HepG2 (cell line): Measurements from ENCODE around the gene ZFP36L2. TPM values are rescaled to one million over a fixed set of nuclear protein-coding genes. Genes with fewer than 3 reads are reported as not detected.
A peak's percentile ranks its signal among the peaks of the same experiment; 100 is the strongest.

Experiments
- ARNT ChIP-seq: fragments of 450-650 bp; IDR thresholded peaks from 2 replicates; pipeline ENCODE4 v1.6.1; 2017
- CBX2 ChIP-seq, 2 experiments: fragments of 200-600 bp in 1 of 2; sonication (generic); formaldehyde crosslinking in 1 of 2; IDR thresholded peaks; 2 replicates each; pipeline versions ENCODE4 v1.7.0 to v1.8.1; 2018 to 2022; ENCODE audit warnings: low read depth in 2 of 2, low read length in 1 of 2, mild to moderate bottlenecking in 1 of 2, missing genetic modification reagents in 1 of 2
- DRAP1 ChIP-seq: IDR thresholded peaks from 2 replicates; pipeline ENCODE4 v1.6.1; 2016; ENCODE audit warnings: missing genetic modification reagents, missing compliant biosample characterization
- E2F5 ChIP-seq: sonication (generic); formaldehyde crosslinking; conservative IDR thresholded peaks from 2 replicates; pipeline ENCODE4 v1.4.0; 2020; ENCODE audit warnings: missing genetic modification reagents
- ELF3 ChIP-seq: IDR thresholded peaks from 2 replicates; pipeline ENCODE4 v1.6.1; 2016; ENCODE audit warnings: missing genetic modification reagents, missing compliant biosample characterization
- LRRFIP1 ChIP-seq: sonication (generic); formaldehyde crosslinking; conservative IDR thresholded peaks from 2 replicates; pipeline ENCODE4 v1.4.0; 2020; ENCODE audit warnings: missing genetic modification reagents
- MLLT10 ChIP-seq: sonication (generic); formaldehyde crosslinking; IDR thresholded peaks from 2 replicates; pipeline ENCODE4 v1.4.0; 2020; ENCODE audit warnings: missing genetic modification reagents
- NAIF1 ChIP-seq: sonication (generic); formaldehyde crosslinking; IDR thresholded peaks from 2 replicates; pipeline ENCODE4 v1.5.0; 2020; ENCODE audit warnings: mild to moderate bottlenecking, missing genetic modification reagents, borderline replicate concordance
- ONECUT2 ChIP-seq: sonication (generic); formaldehyde crosslinking; IDR thresholded peaks from 2 replicates; pipeline ENCODE4 v1.4.0; 2020; ENCODE audit warnings: missing genetic modification reagents
- RBFOX2 ChIP-seq: fragments of 200-400 bp; formaldehyde crosslinking; IDR thresholded peaks from 2 replicates; pipeline ENCODE4 v1.6.1; 2017; ENCODE audit warnings: low read depth, mild to moderate bottlenecking, low read length
- RXRA ChIP-seq: sonication (generic); formaldehyde crosslinking; IDR thresholded peaks from 2 replicates; pipeline ENCODE4 v1.5.1; 2020; ENCODE audit warnings: missing genetic modification reagents
- SAP130 ChIP-seq: IDR thresholded peaks from 2 replicates; pipeline ENCODE4 v1.6.1; 2016; ENCODE audit warnings: low read depth
- SMARCC2 ChIP-seq: fragments of 450-650 bp; IDR thresholded peaks from 2 replicates; pipeline ENCODE4 v1.6.1; 2017; ENCODE audit warnings: antibody characterized with exemption, mild to moderate bottlenecking
- SNAPC2 ChIP-seq: sonication (generic); formaldehyde crosslinking; IDR thresholded peaks from 2 replicates; pipeline ENCODE4 v1.8.1; 2022; ENCODE audit warnings: mild to moderate bottlenecking, missing genetic modification reagents
- TARDBP ChIP-seq: sonication (generic); formaldehyde crosslinking; IDR thresholded peaks from 2 replicates; pipeline ENCODE4 v1.8.0; 2022; ENCODE audit warnings: mild to moderate bottlenecking, missing genetic modification reagents
- ZBTB8A ChIP-seq: sonication (generic); formaldehyde crosslinking; IDR thresholded peaks from 2 replicates; pipeline ENCODE4 v1.4.0; 2020; ENCODE audit warnings: mild to moderate bottlenecking, low read depth, missing genetic modification reagents, borderline replicate concordance
- ZNF143 ChIP-seq: sonication (generic); formaldehyde crosslinking; IDR thresholded peaks from 2 replicates; pipeline ENCODE4 v1.4.0; 2020; ENCODE audit warnings: missing genetic modification reagents
- ZNF264 ChIP-seq: sonication (generic); formaldehyde crosslinking; IDR thresholded peaks from 2 replicates; pipeline ENCODE4 v1.4.0; 2020; ENCODE audit warnings: missing genetic modification reagents
- ZNF281 ChIP-seq: sonication (generic); formaldehyde crosslinking; IDR thresholded peaks from 2 replicates; pipeline ENCODE4 v1.4.0; 2020; ENCODE audit warnings: missing genetic modification reagents, borderline replicate concordance
- ZNF468 ChIP-seq: sonication (generic); formaldehyde crosslinking; IDR thresholded peaks from 2 replicates; pipeline ENCODE4 v1.8.0; 2022; ENCODE audit warnings: mild to moderate bottlenecking, moderate library complexity, missing genetic modification reagents
- ZNF557 ChIP-seq: sonication (generic); formaldehyde crosslinking; IDR thresholded peaks from 2 replicates; pipeline ENCODE4 v1.4.0; 2020; ENCODE audit warnings: missing genetic modification reagents
- ZNF562 ChIP-seq: sonication (generic); formaldehyde crosslinking; IDR thresholded peaks from 2 replicates; pipeline ENCODE4 v1.8.0; 2022; ENCODE audit warnings: missing genetic modification reagents, borderline replicate concordance
- ZNF572 ChIP-seq: sonication (generic); formaldehyde crosslinking; IDR thresholded peaks from 2 replicates; pipeline ENCODE4 v1.5.1; 2020; ENCODE audit warnings: mild to moderate bottlenecking, missing genetic modification reagents
- ZNF749 ChIP-seq: sonication (generic); formaldehyde crosslinking; IDR thresholded peaks from 2 replicates; pipeline ENCODE4 v1.8.0; 2022; ENCODE audit warnings: mild to moderate bottlenecking, missing genetic modification reagents, moderate library complexity, borderline replicate concordance
- ZNF777 ChIP-seq: sonication (generic); formaldehyde crosslinking; IDR thresholded peaks from 2 replicates; pipeline ENCODE4 v1.4.0; 2020; ENCODE audit warnings: missing genetic modification reagents
- polyA plus RNA-seq, 8 experiments: library from polyadenylated mRNA; depleted of rRNA in 3 of 8; stranded (reverse) in 7 of 8; unstranded in 1 of 8; fragments of >200 nt; fragmentation: Illumina TruSeq in 4 of 8; extraction: Trizol in 4 of 8; gene quantifications; 2 replicates each; pipeline versions ENCODE4 v1.2.1 to v1.2.3, GENCODE V29; 2011 to 2016; ENCODE audit warnings: low read depth in 4 of 8, missing spikeins in 1 of 8, mixed read lengths in 1 of 8; ENCODE audit not compliant: insufficient read depth in 1 of 8
- total RNA-seq, 5 experiments: library from RNA; depleted of rRNA; stranded (reverse); fragments of >200 nt; fragmentation: Illumina TruSeq; extraction: Trizol; gene quantifications; 2 replicates each; pipeline ENCODE4 v1.2.3, GENCODE V29; 2016; ENCODE audit warnings: low read depth in 1 of 5

The ZFP36L2 gene
- total and polyA plus RNA-seq, 2 of the 13 experiments (the other 11 are each of a cell fraction or from before 2014, with no cell fraction given) = 11.2 to 21.8 TPM

GRCh38 chr2:43225788-43226557 is 433 bp downstream of the ZFP36L2 start (continued):
- 0 out of 2 replicates have a peak, but pooled peaks have one; percentile 12 for TF ChIP-seq NAIF1 (CRISPR knock-in tag)
- no peak for TF ChIP-seq ONECUT2 (CRISPR knock-in tag)
- peak; percentile 93 for TF ChIP-seq RBFOX2
- TF ChIP-seq ZNF562 = no peak
- TF ChIP-seq MLLT10 (CRISPR knock-in tag) = peak; percentile 82; the same call in 1 of the 2 replicates
- no peak for TF ChIP-seq TARDBP (CRISPR knock-in tag)
- TF ChIP-seq SMARCC2 = no peak
- no peak for TF ChIP-seq ZNF777 (CRISPR knock-in tag)
- TF ChIP-seq ZNF557 (CRISPR knock-in tag) = no peak; the same call in 1 of the 2 replicates
- no peak for TF ChIP-seq SNAPC2 (CRISPR knock-in tag)
- no peak for TF ChIP-seq ZBTB8A (CRISPR knock-in tag)
- 0 out of 2 replicates have a peak, but pooled peaks have one; percentile 83 for TF ChIP-seq ZNF749 (CRISPR knock-in tag)
- no peak for TF ChIP-seq ZNF468
- TF ChIP-seq ZNF264 (CRISPR knock-in tag) = no peak
- TF ChIP-seq DRAP1 (CRISPR knock-in tag) = no peak; the same call in 1 of the 2 replicates
- no peak for TF ChIP-seq ARNT
- TF ChIP-seq ZNF143 (CRISPR knock-in tag) = no peak
- TF ChIP-seq ZNF281 = no peak
- peak; percentile 79; the same call in 1 of the 2 replicates for TF ChIP-seq ZNF572 (CRISPR knock-in tag)
- peak; percentile 65; the same call in 1 of the 2 replicates for TF ChIP-seq RXRA (CRISPR knock-in tag)
- peak; percentile 77 for TF ChIP-seq SAP130 (CRISPR knock-in tag)
- peak; percentile 27; the same call in 1 of the 2 replicates for TF ChIP-seq ELF3
- TF ChIP-seq E2F5 = no peak; the same call in 1 of the 2 replicates
- no peak for TF ChIP-seq LRRFIP1 (CRISPR knock-in tag)
- TF ChIP-seq CBX2 (IDR thresholded peaks at IDR 0.05; ENCODE audit: low read depth, low read length) = no peak
- no peak for TF ChIP-seq CBX2 (CRISPR knock-in tag; IDR thresholded peaks at IDR 0.05; ENCODE audit: low read depth)
